Urinary bladder (tissue), 4 donors: ENCODE data around the gene PCBP2. TPM values are rescaled to one million over a fixed set of nuclear protein-coding genes. Genes with fewer than 3 reads are reported as not detected.

Source experiments
- DNase-seq: peaks from one replicate; pipeline ENCODE4 v3.0.0-alpha.2; 2015; ENCODE audit errors: extremely low spot score
- H3K27ac ChIP-seq: one replicate; pipeline ENCODE4 v1.5.1; 2013; ENCODE audit warnings: low read depth, mild to moderate bottlenecking, moderate library complexity
- H3K36me3 ChIP-seq: one replicate; pipeline ENCODE4 v1.6.1; 2013; ENCODE audit warnings: mild to moderate bottlenecking, moderate library complexity; ENCODE audit not compliant: insufficient read depth
- H3K4me1 ChIP-seq: one replicate; pipeline ENCODE4 v1.6.1; 2013; ENCODE audit warnings: mild to moderate bottlenecking, moderate library complexity; ENCODE audit not compliant: insufficient read depth
- H3K4me3 ChIP-seq: one replicate; pipeline ENCODE4 v1.5.1; 2013; ENCODE audit warnings: low read depth, low read length
- WGBS: extraction: QIAGEN DNeasy Blood & Tissue Kit; methylation state at CpG from one replicate; pipeline ENCODE4 v1.1.7; 2013; 5-methylcytosine and 5-hydroxymethylcytosine counted together
- polyA plus RNA-seq: library from polyadenylated mRNA; stranded (reverse); fragments of 200-250 nt; gene quantifications from one replicate; pipeline ENCODE4 v1.2.3, GENCODE V29; 2013
- total RNA-seq: library from RNA; depleted of rRNA; stranded (reverse); fragments of >200 nt; gene quantifications from one replicate; pipeline ENCODE4 v1.2.3, GENCODE V29; 2014
- donor health status: healthy with polysubstance abuse.
- donor health status: healthy.

PCBP2 gene
- total and polyA plus RNA-seq, 2 donors = 395 to 420 TPM

GRCh38 chr12:53507603-53507885, 55.6 kb downstream of the PCBP2 start:
- no peaks in the 10 kb centered on the region for H3K4me1 ChIP-seq
- WGBS = 66% methylated on average over 4 of the region's 4 CpGs

GRCh38 chr12:53508534-53509170, 56.8 kb downstream of the PCBP2 start:
- H3K4me1 ChIP-seq = no peaks in the 10 kb centered on the region
- no peak overlapping the region for H3K4me3 ChIP-seq
- WGBS = 29% methylated on average over 7 of the region's 7 CpGs
- DNase-seq = no peak
- no peak overlapping the region for H3K27ac ChIP-seq
- H3K36me3 ChIP-seq = peaks cover 2% of the 10 kb centered on the region

More at GRCh38 chr12:53507603-53507885, 55.6 kb downstream of the PCBP2 start:
- no peak overlapping the region for H3K4me3 ChIP-seq
- H3K27ac ChIP-seq = no peak overlapping the region
- no peaks in the 10 kb centered on the region for H3K36me3 ChIP-seq
- no peak for DNase-seq

- no peaks in the 10 kb centered on the region for H3K4me1 ChIP-seq
- no peak for DNase-seq
- WGBS = 90% methylated on average over 9 of the region's 9 CpGs
- no peak overlapping the region for H3K27ac ChIP-seq
- H3K4me3 ChIP-seq = no peak overlapping the region
- peaks cover 4% of the 10 kb centered on the region for H3K36me3 ChIP-seq
These were observed 58.4 kb downstream of the PCBP2 start for GRCh38 chr12:53510181-53510812.

GRCh38 chr12:53513712-53514410, 62.0 kb downstream of the PCBP2 start:
- peaks cover 4% of the 10 kb centered on the region for H3K36me3 ChIP-seq
- no peak overlapping the region for H3K27ac ChIP-seq
- 79% methylated on average over 6 of the region's 6 CpGs for WGBS
- no peak overlapping the region for H3K4me3 ChIP-seq
- H3K4me1 ChIP-seq = no peaks in the 10 kb centered on the region
- no peak for DNase-seq

DNA sequence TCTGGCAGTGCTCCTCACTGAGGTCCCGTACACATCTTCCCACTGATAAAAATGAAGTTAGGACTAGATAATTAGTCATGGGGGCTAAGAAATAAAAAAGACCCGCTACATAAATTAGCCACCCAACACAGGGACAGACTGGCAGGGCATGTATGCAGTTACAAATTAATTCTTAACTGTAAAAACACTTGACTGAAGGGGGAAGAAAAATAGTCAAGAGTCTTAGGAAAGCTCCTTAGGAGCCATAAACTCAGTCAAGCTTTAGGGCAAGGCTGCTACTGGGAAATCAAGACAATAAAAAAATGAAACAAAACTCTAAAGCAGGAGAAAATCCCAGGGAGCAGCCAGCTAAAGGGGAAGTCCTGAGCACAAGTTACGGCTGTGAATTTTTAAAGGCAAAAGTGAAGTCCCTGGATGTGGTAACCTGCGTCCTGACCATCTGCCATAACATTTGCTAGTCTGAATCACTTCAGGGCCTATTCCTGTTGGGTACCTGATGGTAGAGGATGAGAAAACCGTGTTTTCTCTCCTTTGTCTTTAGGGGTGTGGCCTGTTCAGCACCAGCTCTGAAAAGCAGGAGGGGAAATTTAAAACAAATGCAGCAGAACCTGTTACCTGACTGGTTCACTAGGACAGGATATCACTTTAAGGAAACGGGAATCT, 62.9 kb downstream of the PCBP2 start:
- H3K36me3 ChIP-seq = peaks cover 4% of the 10 kb centered on the region
- 83% methylated on average over 6 of the region's 6 CpGs for WGBS
- H3K27ac ChIP-seq = no peak overlapping the region
- DNase-seq = no peak
- H3K4me3 ChIP-seq = no peak overlapping the region
- H3K4me1 ChIP-seq = no peaks in the 10 kb centered on the region

DNA sequence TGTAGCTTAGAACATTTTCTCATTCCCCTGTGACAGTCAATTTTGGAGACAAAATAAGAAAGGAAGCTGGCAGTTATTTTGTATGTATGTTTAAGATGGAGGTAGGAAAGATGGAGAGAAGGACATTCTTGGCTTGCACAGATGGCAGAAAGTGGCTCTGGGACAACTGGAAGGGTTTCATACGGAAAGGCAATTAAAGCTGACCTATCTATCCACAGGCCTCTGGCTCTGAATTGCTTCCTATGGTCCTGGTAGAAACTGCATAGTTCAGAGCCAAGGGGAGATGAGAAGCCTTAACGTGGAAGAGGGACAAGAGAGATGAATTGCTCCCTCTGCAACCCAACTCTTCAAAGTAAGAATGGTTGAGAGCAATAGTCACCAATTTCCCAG, 63.4 kb downstream of the PCBP2 start:
- no peak for DNase-seq
- H3K4me1 ChIP-seq = no peaks in the 10 kb centered on the region
- H3K36me3 ChIP-seq = peaks cover 7% of the 10 kb centered on the region
- no peak overlapping the region for H3K27ac ChIP-seq
- no peak overlapping the region for H3K4me3 ChIP-seq
- 76% methylated on average over 2 of the region's 2 CpGs for WGBS

GRCh38 chr12:53516758-53517455, 65.0 kb downstream of the PCBP2 start:
- Histone ChIP-seq H3K4me3 (no peak overlapping the region), H3K36me3 (peaks cover 9% of the 10 kb centered on the region), H3K4me1 (no peaks in the 10 kb centered on the region), H3K27ac (no peak overlapping the region)
- DNase-seq = no peak
- 87% methylated on average over 13 of the region's 13 CpGs for WGBS

- Histone ChIP-seq H3K4me3 (no peak overlapping the region), H3K27ac (no peak overlapping the region), H3K36me3 (peaks cover 10% of the 10 kb centered on the region), H3K4me1 (no peaks in the 10 kb centered on the region)
- DNase-seq = no peak
- WGBS = 70% methylated on average over 5 of the region's 5 CpGs
These were observed 66.5 kb downstream of the PCBP2 start for GRCh38 chr12:53518381-53518780.

DNA sequence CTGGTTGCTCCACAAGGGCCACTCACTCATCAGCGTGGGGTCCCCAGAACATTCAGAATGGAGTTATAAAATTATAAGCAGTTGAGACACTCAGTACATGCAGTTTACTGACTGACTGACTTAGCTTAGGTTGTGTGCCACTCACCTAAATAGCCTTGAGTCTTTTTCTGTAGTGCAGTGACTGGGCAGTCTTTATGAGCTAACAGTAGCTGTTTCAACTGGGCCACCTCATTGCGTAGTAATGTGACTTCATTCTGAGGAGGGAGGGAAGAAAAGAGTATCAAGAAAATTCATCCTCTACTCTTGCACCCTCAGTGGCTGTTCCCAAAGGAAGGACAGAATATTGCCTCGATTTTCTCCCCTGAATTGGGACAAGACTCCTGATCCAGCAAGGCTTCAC, 71.2 kb downstream of the PCBP2 start:
- WGBS = 94% methylated on average over 3 of the region's 3 CpGs
- no peak for DNase-seq
- no peak overlapping the region for H3K27ac ChIP-seq
- H3K4me3 ChIP-seq = no peak overlapping the region
- H3K36me3 ChIP-seq = peaks cover 10% of the 10 kb centered on the region
- H3K4me1 ChIP-seq = no peaks in the 10 kb centered on the region

DNA sequence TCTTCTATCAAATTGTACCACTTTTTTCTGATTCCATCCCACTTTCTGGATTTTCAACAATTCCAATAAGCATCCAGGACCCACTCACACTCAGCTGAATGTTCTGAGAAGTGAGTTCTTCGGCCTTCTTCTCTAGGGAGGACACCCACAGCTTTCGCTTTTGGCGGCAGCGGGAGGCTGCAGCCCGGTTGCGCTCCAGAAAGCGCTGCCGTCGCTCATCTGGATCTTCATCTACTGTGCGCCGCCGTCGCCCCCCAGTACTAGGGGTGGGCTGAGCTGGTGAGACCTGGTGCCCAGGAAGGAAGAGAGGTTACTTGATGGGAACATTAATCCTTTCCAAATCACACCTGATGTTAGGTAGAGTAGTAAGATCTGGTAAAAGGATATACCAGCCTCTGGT, 72.6 kb downstream of the PCBP2 start:
- H3K4me3 ChIP-seq = no peak overlapping the region
- no peak for DNase-seq
- 96% methylated on average over 13 of the region's 13 CpGs for WGBS
- H3K27ac ChIP-seq = no peak overlapping the region
- H3K4me1 ChIP-seq = no peaks in the 10 kb centered on the region
- peaks cover 10% of the 10 kb centered on the region for H3K36me3 ChIP-seq

GRCh38 chr12:53530061-53530460, 78.2 kb downstream of the PCBP2 start:
- Histone ChIP-seq H3K4me3 (no peak overlapping the region), H3K27ac (no peak overlapping the region), H3K4me1 (no peaks in the 10 kb centered on the region), H3K36me3 (peaks cover 2% of the 10 kb centered on the region)
- no peak for DNase-seq
- WGBS = 93% methylated on average over 2 of the region's 2 CpGs
